Mammary microvascular endothelial cell (primary cell): Measurements from ENCODE around the gene KCND1. TPM values are rescaled to one million over a fixed set of nuclear protein-coding genes. Genes with fewer than 3 reads are reported as not detected.

Experiments used
- total RNA-seq: library from RNA; depleted of rRNA; stranded (reverse); fragments of >200 nt; gene quantifications from 2 replicates; pipeline ENCODE4 v1.2.3, GENCODE V29; 2015

KCND1 gene
- total RNA-seq, result 0.05 TPM in 1 of 2 replicates, not detected in the other

DNA sequence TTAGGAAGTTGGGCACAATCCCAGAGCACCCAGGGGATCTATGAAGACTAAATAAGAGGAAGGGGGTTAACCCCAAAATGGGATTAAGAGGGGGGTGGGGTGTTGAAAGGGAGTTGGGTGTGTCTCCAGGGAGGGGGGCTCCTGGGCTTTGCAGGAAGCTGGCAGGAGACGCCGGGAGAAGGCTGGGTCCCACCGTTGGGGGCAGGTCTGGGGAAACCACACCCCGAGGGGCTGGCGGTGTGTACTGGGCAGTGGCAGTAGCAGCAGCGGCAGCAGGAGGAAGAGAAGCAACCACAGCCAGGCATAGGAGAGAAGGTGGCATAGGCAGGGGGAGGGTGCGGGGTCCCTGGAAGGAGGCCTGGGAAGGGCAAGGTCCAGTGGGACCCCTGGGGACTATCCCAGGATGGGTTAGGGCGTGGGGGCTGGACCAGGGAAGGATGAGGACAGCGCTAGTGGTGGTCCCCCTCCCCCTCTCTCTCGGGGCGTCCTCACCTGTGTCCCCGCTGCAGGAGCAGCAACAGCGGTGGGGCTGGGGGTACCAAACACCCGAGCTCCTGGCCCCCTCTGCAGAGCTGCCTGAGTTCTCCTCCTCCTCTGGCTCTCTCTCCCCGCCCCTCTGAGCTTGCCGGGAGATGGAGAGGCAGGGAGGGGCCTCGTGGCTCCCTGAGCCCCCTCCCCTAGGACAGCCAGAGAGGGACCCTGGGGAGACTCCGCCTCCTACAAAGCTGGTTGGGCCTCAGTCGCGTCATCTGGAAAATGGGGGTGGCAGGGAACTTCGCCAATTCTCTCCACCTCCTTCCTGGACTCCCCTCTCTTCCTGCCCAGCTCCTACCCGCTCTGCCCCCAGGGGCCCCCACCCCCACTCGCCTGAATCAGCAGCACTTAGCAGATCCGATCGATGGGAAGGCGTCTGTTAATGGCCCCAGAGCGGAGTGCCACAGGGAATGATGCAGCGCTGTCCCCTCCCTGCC is at the start of gene KCND1:
KCND1 (minus strand) TSS at position 596 of the 971 bp plus-strand sequence. CDS start 1,573 bp downstream, outside the sequence.

DNA sequence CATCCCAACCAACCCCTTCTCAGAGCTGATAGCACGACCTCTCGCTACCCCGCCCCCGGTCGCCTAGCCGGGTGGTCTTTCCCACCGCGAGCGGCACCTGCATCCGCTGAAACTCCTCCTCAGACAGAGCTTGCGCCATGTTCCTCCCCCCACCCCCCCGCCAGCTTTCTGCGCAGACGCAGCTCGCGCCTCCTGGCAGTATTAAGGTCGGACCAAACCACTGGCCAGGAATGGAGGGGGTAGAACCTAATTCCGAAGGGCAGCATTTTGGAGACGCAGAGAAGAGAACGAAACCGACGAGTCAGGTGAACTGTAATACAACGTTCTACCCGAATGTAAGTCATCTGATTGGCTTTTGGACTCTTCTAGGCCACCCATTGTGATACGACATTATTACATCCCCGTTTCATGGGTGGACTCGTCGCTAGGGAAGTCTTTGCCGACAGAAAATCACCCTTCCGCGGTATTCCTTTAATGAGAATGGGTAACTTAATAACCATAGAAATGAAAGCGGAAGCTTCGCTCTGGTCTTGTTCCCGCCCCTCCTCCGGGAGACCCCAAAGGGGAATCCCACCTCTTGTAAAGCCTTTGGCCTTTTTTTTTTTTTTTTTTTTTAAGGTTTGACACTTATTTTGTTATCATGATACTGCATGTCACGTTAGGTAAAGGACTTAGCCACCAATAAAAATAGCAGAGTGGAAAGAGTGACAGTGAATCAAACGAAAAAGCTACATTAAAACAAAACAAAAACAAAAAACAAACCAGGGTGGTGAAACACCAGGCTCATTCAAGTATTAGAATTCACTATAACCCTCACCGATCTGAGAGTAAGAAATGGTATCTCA is 30.7 kb upstream of the KCND1 start, which contains the start of gene GRIPAP1:
GRIPAP1 (minus strand) TSS at position 174 of the 845 bp plus-strand sequence; CDS start at position 139, 35 bp downstream.

DNA sequence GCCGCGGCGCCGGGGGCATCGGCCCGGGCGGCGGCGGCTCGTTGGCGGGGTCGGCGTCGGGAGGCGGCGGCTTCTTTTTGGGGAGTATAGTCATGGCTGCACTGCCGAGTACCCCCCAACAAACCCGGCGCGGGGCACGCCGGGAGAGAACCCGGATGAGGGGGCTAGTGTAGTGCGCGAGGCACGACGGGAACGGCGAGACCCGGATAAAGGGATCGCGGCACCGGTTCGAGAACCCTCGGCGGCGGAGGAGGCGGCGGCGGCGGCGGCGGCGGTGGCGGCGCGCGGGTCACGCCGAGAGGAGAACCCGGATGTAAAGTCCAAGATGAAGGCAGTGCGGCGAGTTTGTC is 14.2 kb downstream of the KCND1 start, which contains the start of gene OTUD5:
OTUD5 (minus strand) TSS at position 131 of the 350 bp plus-strand sequence; CDS start at position 94, 37 bp downstream.

DNA sequence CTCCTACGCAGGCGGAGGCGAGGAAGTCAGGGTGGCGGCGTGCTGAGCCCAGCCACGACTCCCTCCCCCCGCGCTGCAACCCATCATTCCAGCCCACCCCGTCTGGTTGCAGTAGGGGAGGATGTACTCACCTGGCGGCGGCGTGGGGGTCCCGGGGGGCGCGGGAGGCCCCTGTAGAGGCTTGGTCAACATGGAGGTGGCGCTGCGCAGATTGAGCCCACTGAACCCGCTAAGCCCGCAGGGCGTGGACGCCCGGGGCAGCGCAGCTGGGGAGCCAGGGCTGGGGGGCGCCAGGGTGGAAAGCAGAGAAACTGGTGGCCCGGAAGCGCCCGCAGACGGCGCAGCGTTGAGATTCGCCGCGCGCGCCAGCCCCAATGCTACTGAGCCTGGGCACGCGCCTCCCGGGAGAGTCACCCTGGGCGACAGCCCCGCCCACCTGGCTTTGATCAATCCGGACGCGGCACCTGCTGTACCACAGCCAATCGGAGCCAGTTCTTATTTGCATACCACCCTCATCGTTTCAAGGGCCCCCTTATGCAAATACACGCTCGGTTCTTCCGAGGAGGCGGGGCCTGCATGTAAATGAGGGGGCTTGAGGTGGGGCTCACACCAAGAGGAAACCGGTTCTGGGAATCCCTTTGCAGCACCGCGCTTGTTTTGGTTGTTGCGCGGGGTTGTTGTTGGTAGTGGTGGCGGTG is 52.9 kb downstream of the KCND1 start, which contains the start of gene PIM2:
PIM2 (minus strand) TSS at position 382 of the 698 bp plus-strand sequence; CDS start at position 192, 190 bp downstream.

DNA sequence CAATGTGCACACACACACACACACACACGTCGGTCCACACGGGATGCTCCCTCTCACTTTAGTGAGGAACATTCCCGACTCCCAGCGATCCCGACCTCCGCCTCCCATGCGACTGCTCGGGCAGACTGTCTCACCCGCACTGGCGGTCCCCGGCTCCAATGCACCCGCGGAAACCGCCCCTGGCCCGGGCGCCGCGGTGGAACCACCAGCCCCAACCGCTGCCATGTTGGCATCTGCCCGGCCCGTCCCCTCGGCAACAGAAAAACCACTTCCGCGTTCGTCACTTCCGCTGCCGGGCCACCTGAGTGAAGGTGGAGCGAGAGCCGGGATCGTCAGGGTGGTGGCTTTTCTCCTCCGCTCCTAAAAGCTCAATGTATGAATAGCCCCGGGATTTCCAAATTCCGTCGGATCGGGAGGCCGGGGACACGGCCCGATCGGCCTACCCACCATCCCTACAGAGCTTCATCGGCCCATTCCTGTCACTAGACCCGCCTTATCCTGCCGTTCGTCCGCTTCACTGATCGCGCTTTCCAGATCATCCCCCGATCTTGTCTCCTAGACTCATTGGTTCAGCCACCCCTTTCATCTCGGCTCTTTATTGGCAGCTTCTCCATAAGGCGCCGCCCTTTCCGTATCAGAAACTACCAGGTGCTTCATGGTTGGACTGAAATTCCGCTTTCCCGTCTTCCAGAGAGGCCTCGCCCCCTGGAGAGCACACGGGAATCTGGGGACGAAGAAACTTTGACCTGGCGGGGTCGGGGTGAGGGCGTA is 60.0 kb downstream of the KCND1 start, which contains the start of gene SLC35A2:
SLC35A2 (minus strand) TSS at position 235 of the 771 bp plus-strand sequence; CDS start at position 225, 10 bp downstream.

Other genes with a start within 250 kb of the KCND1 start
- gene GLOD5, start 210.1 kb downstream of the KCND1 start, total RNA-seq, result not detected in 2 replicates
- not detected in 2 replicates for gene GATA1, start 185.3 kb downstream of the KCND1 start, total RNA-seq
- gene HDAC6, start 169.8 kb downstream of the KCND1 start, total RNA-seq, result 43.0 and 45.5 TPM in 2 replicates
- gene ERAS, start 145.3 kb downstream of the KCND1 start, total RNA-seq, result not detected in 2 replicates
- gene PCSK1N, start 136.2 kb downstream of the KCND1 start, total RNA-seq, result not detected in 2 replicates
- gene TIMM17B, start 74.1 kb downstream of the KCND1 start, total RNA-seq, result 40.8 and 41.9 TPM in 2 replicates
- gene PQBP1, start 73.9 kb downstream of the KCND1 start, total RNA-seq, result 65.1 and 81.8 TPM in 2 replicates
- gene SLC35A2, start 60.2 kb downstream of the KCND1 start, total RNA-seq, result 21.2 and 21.4 TPM in 2 replicates
- gene PIM2, start 52.8 kb downstream of the KCND1 start, total RNA-seq, result 5.7 and 7.5 TPM in 2 replicates
- 28.5 and 34.8 TPM in 2 replicates for gene OTUD5, start 14.2 kb downstream of the KCND1 start, total RNA-seq
- gene GRIPAP1, start 30.4 kb upstream of the KCND1 start, total RNA-seq, result 16.4 and 18.7 TPM in 2 replicates
- gene TFE3, start 71.5 kb upstream of the KCND1 start, total RNA-seq, result 52.4 and 62.2 TPM in 2 replicates
- gene CCDC120, start 87.2 kb upstream of the KCND1 start, total RNA-seq, result 0.69 and 1.1 TPM in 2 replicates
- 11.3 and 11.8 TPM in 2 replicates for gene PRAF2, start 102.2 kb upstream of the KCND1 start, total RNA-seq
- gene WDR45, start 108.0 kb upstream of the KCND1 start, total RNA-seq, result 30.8 and 31.4 TPM in 2 replicates
- 30.2 and 30.4 TPM in 2 replicates for gene GPKOW, start 151.9 kb upstream of the KCND1 start, total RNA-seq
- 1.9 TPM in 1 of 2 replicates, not detected in the other for gene MAGIX, start 190.9 kb upstream of the KCND1 start, total RNA-seq
- 123 and 125 TPM in 2 replicates for gene PLP2, start 200.1 kb upstream of the KCND1 start, total RNA-seq
- 7.3 and 15.9 TPM in 2 replicates for gene PRICKLE3, start 214.5 kb upstream of the KCND1 start, total RNA-seq
- gene SYP, start 228.3 kb upstream of the KCND1 start, total RNA-seq, result 0.10 and 0.27 TPM in 2 replicates